HCEC 1CT (cell line): ENCODE measurements around the gene PCNX1.
"Not testable (repeated sequence)": the region's sequence is repeated elsewhere in the genome, so short reads cannot be mapped to it uniquely, and the experiment has no call there.

ENCODE experiments used
- DNase-seq: peaks from one replicate; pipeline ENCODE4 v3.0.0-alpha.2; 2017

The PCNX1 gene

GRCh38 chr14:70917633-70918032, 10.4 kb downstream of the PCNX1 start:
- DNase-seq: no peak

GRCh38 chr14:70919774-70920173, 12.5 kb downstream of the PCNX1 start:
- peak; percentile 44 for DNase-seq

DNA sequence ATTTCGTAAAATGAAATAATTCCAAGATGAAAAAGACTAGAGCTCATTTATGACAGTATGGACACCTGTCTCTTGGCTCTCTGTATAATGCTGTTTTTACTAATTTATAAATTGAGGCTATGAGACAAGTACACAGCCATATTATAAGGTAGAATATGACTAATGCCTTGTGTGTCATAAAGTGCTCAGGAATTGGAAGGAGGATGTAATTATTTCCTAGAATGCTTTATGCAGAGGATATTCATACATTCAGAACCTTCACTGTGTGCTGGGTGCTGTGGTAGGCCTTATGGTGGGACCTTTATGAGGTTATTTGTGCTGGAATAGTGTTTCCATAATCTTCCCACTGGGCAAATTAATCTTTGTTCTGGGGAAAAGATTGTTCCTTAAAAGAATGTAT, 13.3 kb downstream of the PCNX1 start:
- no peak for DNase-seq

DNA sequence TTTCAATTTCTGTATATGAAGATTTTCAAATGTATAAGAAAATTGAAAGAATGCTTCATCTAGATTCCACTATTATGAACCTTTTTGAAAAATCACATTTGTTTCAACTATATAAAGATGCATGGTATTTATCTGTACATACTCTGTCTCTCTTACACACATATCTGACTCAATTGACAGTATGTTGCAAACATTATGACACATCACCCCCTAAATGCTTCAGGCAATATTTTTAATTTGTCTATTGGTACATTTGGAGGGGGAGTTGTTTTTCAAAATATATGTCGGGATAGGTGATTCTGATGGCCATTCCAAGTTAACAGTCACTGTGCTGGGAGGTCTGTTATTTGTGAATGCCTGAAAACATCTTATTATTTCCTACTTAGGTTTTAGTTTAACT, 14.4 kb downstream of the PCNX1 start:
- peak; percentile 28 for DNase-seq

DNA sequence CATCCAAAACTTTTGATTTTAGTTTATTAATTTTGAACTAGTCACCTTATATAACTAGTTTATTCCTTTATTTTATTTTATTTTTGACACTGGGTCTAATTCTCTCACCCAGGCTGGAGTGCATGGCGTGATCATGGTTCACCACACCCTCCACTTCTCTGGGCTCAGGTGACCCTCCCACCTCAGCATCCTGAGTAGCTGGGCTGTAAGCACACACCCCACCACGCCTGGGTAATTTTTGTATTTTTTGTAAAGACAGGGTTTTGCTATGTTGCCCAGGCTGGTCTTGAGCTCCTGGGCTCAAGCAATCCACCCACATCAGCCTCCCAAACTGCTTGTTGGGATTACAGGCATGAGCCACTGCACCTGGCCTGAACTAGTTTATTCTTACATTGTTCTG, 17.3 kb downstream of the PCNX1 start:
- no peak for DNase-seq

DNA sequence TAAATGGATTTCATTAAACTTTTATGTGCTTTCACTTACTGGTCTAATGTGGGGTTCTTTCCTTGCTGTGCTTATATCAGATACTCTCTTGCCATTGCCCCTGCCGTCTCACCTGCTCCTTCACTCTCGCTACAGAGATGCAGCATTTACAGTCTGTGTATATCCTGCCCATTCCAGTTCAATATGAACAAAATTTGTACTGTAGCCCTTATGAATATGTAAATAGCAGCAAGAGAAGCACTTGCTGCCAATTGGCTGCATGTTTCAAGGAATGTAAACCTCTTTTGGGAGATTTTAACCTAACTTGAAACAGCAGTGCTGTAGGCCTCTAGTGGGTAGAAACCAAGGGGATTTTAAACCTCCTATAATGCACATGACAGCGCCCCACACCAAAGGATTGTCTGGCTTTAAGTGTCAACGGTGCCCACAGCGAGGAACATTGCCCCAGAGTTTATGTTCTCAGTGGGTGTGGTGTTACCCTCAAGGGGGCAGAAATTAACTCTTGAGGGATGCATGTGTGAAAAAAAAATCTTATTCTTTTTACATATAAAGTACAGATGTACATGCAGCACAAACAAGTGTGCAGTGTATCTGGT, 19.1 kb downstream of the PCNX1 start:
- no peak for DNase-seq

DNA sequence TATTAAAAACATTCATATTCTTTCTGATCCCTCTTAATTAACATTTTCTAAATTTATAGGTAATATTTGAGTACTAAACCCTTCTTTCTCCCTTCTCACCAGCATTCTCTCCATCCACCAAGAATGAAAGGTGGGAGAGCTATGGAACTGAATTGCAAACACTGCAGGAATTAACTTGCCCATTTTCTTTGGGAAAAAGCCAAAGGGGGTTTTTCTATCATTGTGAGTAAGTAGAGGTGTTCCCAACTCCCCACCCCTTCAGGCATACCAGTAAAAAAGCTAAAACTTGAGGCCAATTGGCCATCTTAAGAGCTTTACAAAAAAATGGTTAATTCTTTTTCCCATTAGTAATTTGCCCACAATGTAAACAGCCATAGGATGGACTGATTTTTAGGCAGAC, 23.7 kb downstream of the PCNX1 start:
- DNase-seq: peak; percentile 11

DNA sequence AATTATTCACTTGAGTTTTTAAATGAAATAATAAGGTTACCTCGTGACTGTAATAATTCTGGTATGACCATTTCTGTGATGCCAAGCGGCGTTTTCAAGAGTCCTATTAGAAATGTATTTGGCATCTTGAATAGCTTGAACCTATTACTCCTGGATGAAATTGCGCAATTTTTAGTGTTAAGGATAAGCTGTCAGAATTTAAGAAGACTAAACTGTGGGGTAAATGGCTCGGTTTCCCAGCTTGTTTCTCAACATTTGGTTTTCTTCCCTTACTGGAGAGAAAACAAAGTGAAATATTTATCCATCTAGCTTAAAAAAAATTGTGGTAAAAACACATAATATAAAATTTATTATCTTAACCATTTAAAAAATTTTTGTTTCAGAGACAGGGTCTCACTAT, 26.8 kb downstream of the PCNX1 start:
- peak; percentile 23 for DNase-seq

- DNase-seq: peak; percentile 71
Observed at GRCh38 chr14:70934502-70935134, 27.4 kb downstream of the PCNX1 start.

DNA sequence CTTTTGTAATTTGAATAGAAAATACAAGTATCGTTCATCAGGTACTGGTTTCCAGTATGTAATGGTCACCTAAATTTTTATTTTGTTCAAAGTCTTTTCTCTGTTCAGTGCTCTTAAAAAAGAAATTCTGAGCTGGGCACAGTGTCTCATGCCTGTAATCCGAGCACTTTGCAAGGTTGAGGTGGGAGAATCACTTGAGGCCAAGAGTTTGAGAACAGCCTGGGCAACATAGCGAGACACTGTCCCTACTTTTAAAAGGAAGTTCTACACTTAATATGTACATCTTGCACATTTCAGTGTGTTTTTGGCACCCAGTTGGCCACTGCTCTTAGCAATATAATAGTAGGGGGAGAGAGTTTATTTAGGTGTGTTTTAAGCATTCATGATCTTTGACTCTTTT, 27.9 kb downstream of the PCNX1 start:
- DNase-seq: no peak

GRCh38 chr14:70939693-70940092, 32.4 kb downstream of the PCNX1 start:
- not testable (repeated sequence) for DNase-seq

GRCh38 chr14:70941637-70942341, 34.5 kb downstream of the PCNX1 start:
- not testable (repeated sequence) for DNase-seq

GRCh38 chr14:70942342-70942706, 35.1 kb downstream of the PCNX1 start:
- DNase-seq: no peak

DNA sequence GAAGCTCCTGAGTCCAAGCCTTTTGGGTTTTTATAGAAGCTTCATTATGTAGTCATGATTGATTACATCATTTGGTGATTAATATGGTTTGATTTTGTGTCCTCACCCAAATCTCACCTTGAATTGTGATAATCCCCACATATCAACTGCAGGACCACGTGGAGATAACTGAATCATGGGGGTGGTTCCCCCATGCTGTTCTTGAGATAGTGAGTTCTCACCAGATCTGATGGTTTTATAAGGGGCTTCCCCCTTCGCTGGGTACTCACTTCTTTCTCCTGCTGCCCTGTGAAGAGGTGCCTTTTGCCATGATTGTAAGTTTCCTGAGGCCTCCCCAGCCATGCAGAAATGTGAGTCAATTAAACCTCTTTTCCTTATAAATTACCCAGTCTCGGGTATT, 35.5 kb downstream of the PCNX1 start:
- not testable (repeated sequence) for DNase-seq

DNA sequence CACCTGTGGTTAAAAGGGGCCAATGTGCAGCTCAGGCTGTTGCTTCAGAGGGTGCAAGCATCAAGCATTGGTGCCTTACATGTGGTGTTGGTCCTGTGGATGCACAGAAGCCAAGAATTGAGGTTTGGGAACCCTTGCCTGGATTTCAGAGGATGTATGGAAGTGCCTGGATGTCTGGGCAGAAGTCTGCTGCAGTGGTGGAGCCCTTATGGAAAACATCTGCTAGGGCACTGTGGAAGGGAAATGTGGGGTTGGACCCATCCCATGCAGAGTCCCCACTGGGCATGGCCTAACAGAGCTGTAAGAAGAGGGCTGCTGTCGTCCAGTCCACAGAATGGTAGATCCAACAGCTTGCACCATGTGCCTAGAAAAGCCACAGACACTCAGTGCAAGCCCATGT, 36.6 kb downstream of the PCNX1 start:
- no peak for DNase-seq

- DNase-seq: no peak
Observed at GRCh38 chr14:70947739-70948138, 40.5 kb downstream of the PCNX1 start.

- no peak for DNase-seq
Observed at GRCh38 chr14:70952485-70952884, 45.2 kb downstream of the PCNX1 start.

- DNase-seq: no peak
Observed at GRCh38 chr14:70954068-70954467, 46.8 kb downstream of the PCNX1 start.

GRCh38 chr14:70955543-70956480, 48.6 kb downstream of the PCNX1 start:
- peak; percentile 52 for DNase-seq

GRCh38 chr14:70956511-70956910, 49.3 kb downstream of the PCNX1 start:
- no peak for DNase-seq

DNA sequence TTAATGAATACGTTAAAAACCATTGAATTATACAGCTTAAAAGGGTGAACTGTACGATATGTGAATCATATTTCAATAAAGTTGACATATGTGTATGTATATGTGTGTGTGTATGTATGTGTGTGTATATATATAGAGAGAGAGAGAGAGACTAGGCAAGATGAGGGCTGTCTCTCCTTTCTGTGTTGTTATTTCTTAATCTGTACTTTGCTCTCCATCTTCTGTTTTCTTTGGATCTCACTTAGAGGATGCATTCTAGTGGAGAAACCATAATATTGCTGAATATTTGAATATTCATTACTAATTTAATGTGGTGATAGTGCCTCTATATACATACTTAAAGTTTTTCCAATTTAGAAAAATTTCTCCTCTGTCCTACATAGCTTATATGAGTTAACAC, 50.5 kb downstream of the PCNX1 start:
- DNase-seq: no peak

DNA sequence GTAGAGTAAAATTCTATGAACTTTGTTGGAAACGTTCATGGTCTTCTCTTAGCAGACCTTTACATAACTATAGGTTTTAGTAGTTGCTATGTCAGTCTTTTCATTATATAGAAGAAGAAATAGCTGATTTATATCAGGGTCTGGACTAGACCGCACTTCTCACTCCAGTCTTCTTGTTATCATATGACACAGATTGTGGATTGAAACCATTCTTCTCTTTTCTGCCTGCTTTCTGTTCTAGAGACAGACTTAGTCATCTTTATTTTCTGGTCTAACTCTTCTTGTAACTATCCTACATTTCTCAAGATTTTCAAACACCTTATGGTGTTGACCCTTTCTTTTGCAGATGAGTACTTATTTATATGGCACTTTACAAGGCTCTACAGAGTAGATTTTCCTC, 55.7 kb downstream of the PCNX1 start:
- no peak for DNase-seq

GRCh38 chr14:70964492-70964891, 57.2 kb downstream of the PCNX1 start:
- DNase-seq: no peak
